Measurements from ENCODE around the gene LYST. TPM values are rescaled to one million over a fixed set of nuclear protein-coding genes. Genes with fewer than 3 reads are reported as not detected.

The LYST gene
- 19.0 and 38.8 TPM in 2 replicates for total RNA-seq

GRCh38 chr1:235866205-235866912, at the start of gene LYST:
Gene LYST, minus strand, starts transcription at chr1:235866906. Its CDS starts 36,489 bp downstream, at chr1:235830417.

DNA sequence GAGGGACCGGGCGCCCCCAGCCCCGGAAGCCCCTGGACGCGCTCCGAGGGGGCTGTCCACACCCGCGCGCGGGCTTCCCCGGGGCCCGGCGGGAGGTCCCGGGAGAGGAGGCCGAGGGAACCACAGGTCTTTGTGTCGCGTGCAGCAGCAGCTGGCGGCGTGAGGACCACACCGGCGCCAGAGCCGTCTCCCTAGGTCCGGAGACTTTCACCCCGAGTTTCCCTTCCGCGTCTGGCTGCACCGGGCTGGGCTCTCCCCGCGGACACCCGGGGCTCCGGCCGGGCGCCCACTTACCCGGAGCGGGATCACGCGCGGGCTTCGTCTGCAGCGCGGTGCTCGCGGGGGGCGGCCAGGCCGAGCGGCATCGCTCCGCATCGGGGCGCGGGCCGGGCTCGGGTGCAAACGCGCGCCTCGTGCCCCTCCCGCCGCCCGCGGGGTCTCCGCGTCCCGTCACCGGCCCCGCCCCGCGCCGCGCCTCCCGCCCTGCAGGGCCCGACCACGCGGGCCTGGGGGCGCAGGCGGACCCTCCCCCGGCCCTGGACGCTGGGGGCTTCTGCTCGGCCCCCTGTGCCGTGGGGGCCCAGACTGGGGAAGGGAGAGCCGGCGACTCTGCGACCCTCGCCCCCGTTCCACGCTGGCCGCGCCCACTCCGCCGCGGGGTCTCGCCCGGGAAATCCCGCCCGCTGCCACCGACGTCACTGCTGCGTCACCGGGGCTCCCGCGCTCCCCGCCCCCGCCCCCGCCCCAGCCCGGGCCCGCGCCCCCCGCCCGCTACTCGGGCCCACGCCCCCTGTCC, 217.1 kb downstream of the LYST start, which contains the start of gene GNG4:
GNG4 (minus strand) TSS at position 417 of the 796 bp plus-strand sequence. CDS start 65,946 bp downstream, outside the sequence.

Small RNA genes lying within 50 kb of the gene (small RNA-seq; reads per million reads assigned to genes)
- gene MIR1537 (ENCODE audit: low replicate concordance): 0.29 reads per million
- gene RNU6-968P (ENCODE audit: low replicate concordance): 0.10 reads per million

Other genes starting within 250 kb of the LYST start
- 0.44 and 3.4 TPM in 2 replicates for gene GNG4, start 217.1 kb downstream of the LYST start, total RNA-seq
- 145 and 154 TPM in 2 replicates for gene NID1, start 198.2 kb upstream of the LYST start, total RNA-seq